SH-SY5Y (cell line): Measurements from ENCODE around the gene KLHL18.

ENCODE experiments used
- GATA2 ChIP-seq: IDR thresholded peaks from 2 replicates; pipeline ENCODE4 v1.6.1; 2011; ENCODE audit warnings: mild to moderate bottlenecking, low read depth, low read length
- GATA3 ChIP-seq: IDR thresholded peaks from 2 replicates; pipeline ENCODE4 v1.6.1; 2011; ENCODE audit warnings: low read depth, mild to moderate bottlenecking, low read length, moderate library complexity

DNA sequence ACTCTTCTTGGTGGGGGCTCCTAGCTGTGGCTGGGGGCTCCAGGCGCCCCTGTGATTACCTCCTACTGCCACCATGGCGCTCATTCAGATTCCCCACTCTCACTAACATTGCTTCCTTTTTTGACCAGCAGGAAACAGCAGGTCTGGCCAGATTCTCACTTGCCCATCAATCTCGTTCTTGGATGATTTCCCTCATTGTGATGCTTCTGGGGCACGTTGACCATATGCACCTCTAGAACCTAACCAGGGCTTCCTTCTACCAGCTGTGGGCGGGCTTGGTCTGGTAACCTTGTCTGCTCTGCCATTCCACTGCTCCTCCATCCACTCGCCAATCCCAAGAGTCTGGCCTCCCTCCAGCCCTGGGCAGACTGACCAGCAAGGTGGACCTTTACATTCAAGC, 62.2 kb downstream of the KLHL18 start:
- TF ChIP-seq GATA2 (no peak), GATA3 (no peak)
